Activated naive CD8-positive, alpha-beta T cell (primary cell): Measurements from ENCODE around the gene ZNF624.
"Not testable (repeated sequence)": the region's sequence is repeated elsewhere in the genome, so short reads cannot be mapped to it uniquely, and the experiment has no call there.

ENCODE experiments used
- H3K27ac Mint-ChIP-seq: one replicate; pipeline ENCODE4 v1.8.0; 2021; ENCODE audit warnings: mixed read lengths
- H3K27me3 Mint-ChIP-seq: one replicate; pipeline ENCODE4 v1.8.0; 2021; ENCODE audit warnings: mixed read lengths
- H3K36me3 Mint-ChIP-seq: one replicate; pipeline ENCODE4 v1.8.0; 2021; ENCODE audit warnings: mixed read lengths
- H3K4me1 Mint-ChIP-seq: one replicate; pipeline ENCODE4 v1.8.0; 2021; ENCODE audit warnings: low read depth, mixed read lengths
- H3K4me3 Mint-ChIP-seq: one replicate; pipeline ENCODE4 v1.8.0; 2021; ENCODE audit warnings: mild to moderate bottlenecking, mixed read lengths
- H3K9me3 Mint-ChIP-seq: one replicate; pipeline ENCODE4 v1.8.0; 2021; ENCODE audit warnings: low read depth, mixed read lengths

The ZNF624 gene

DNA sequence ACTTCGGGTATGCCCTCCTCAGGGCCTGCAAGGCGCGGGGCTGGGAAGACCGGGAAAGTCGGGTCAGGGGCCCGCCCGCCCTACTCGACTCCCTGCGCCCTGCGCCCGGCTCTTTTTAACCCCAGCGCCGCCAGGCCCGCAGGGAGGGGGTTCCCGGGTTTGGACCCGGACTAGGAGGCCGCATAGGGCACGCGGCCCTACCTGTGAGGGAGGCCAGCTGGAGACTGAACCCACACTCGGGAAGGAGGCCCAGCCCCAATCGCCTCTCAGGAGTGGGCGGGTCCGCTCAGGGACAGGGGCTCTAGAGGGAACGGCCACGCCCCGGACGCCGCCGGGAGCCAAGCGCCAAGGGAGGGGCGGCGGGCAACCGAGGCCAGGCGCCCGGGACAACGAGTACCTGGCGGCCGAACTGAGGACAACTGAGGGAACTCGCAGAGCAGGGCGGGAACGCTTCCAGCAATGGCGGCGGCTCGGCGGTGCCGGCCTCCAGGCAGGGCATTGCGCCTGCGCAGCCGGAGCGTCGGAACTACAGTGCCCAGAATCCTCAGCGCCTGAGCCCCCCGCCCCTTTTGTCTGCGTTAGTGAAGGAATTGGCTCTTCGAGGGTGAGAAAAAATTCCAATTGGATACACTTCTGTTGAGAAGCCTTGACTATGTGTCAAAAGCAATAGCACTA is at the start of gene ZNF624:
Gene ZNF624, minus strand, starts transcription at position 484 of the 675 bp plus-strand sequence.
- no peaks in the 10 kb centered on the region for H3K9me3 Mint-ChIP-seq
- H3K27ac Mint-ChIP-seq: peak within 1 kb of the TSS; percentile 81
- H3K4me1 Mint-ChIP-seq: peaks cover 20% of the 10 kb centered on the region
- H3K4me3 Mint-ChIP-seq: peak within 1 kb of the TSS; percentile 92
- peaks cover 3% of the 10 kb centered on the region for H3K36me3 Mint-ChIP-seq
- H3K27me3 Mint-ChIP-seq: peaks cover 4% of the 10 kb centered on the region

DNA sequence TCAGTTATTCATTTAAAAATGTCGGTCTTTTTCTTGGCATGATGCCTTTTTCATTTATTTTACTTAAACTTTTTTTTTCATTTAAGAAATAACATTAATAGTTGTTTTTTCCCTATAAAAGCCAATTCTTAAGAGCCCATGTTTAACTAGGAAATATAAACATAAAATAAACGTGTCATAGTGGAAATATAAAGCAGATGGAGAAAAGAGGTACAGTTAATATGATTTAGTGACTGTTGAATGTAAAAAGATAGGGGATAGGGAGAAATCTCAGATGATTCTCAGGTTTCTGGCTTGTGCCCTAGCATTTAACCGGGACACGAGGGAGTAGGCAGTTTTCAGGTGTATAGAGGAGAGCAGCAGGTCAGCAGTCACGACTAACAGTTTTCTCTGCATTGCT is 44.0 kb upstream of the ZNF624 start:
- not testable (repeated sequence) for H3K36me3 Mint-ChIP-seq, H3K4me1 Mint-ChIP-seq, H3K27me3 Mint-ChIP-seq, H3K4me3 Mint-ChIP-seq, H3K27ac Mint-ChIP-seq, H3K9me3 Mint-ChIP-seq

DNA sequence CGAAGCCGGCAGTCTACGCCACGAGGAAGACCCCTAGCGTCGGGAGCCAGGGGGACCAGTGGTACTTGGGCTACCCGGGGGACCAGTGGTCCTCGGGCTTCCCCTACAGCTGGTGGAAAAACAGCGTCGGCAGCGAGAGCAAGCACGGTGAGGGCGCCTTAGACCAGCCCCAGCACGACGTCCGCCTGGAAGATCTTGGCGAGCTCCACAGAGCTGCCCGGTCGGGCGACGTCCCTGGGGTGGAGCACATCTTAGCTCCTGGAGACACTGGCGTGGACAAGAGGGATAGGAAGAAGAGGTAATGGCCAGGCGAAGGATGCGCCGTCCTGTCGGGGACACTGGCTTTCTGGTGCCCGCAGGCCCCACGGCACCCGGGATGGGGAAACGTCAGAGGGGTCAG is 36.8 kb upstream of the ZNF624 start:
- H3K27me3 Mint-ChIP-seq, H3K36me3 Mint-ChIP-seq, H3K4me1 Mint-ChIP-seq, H3K9me3 Mint-ChIP-seq, H3K27ac Mint-ChIP-seq: not testable (repeated sequence)
- H3K4me3 Mint-ChIP-seq: peak overlapping the region; percentile 49

DNA sequence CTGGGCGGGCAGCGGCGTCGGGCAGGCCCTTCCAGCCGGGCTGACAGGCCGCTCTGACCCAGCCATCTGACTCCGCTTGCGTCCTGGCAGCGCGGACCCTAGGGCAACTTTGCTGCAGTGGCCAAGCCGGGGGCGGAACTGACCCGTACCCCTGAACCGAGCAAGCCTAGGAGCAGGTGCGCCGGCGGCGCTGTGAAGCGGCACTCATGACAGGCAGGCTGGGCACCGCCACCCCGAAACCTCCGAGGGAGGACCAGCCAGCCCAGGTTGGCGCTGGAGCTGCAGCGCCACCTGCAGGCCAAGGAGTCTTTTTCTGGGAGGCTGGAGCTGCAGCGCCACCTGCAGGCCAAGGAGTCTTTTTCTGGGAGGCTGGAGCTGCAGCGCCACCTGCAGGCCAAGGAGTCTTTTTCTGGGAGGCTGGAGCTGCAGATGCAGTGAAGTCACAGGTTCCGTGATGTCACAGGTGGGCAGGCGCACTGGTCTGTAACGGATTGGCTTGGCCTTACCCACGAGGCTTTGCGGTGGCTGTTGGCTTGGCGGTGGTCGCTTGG is 36.2 kb upstream of the ZNF624 start, which contains the start of gene CCDC144A:
Gene CCDC144A, plus strand, starts transcription at position 511 of the 551 bp plus-strand sequence. CDS start 160 bp downstream, outside the sequence.
- not testable (repeated sequence) for H3K27ac Mint-ChIP-seq, H3K27me3 Mint-ChIP-seq, H3K9me3 Mint-ChIP-seq, H3K36me3 Mint-ChIP-seq, H3K4me1 Mint-ChIP-seq
- peak within 1 kb of the TSS; percentile 49 for H3K4me3 Mint-ChIP-seq

DNA sequence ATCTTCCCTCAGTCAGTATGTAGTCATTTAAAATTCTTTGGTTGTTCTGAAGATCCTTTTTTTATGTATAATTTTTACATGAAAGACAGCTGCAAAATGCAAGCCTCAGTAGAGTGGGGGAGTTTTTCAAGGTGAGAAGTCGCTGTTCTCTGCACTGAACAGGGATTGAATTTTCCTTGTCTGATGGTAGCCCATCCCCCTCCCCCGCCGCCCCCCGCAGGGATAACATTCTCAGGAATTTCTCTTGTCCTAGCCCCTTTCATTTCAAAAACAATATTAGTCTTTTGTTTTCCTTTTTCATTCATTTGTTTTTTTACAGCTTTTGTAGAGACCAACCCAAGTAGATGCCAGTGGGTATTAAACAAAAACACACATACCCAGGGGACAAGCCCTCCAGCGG is 33.5 kb upstream of the ZNF624 start:
- not testable (repeated sequence) for H3K4me3 Mint-ChIP-seq, H3K4me1 Mint-ChIP-seq, H3K27ac Mint-ChIP-seq, H3K36me3 Mint-ChIP-seq, H3K9me3 Mint-ChIP-seq
- peaks cover 12% of the 10 kb centered on the region for H3K27me3 Mint-ChIP-seq

DNA sequence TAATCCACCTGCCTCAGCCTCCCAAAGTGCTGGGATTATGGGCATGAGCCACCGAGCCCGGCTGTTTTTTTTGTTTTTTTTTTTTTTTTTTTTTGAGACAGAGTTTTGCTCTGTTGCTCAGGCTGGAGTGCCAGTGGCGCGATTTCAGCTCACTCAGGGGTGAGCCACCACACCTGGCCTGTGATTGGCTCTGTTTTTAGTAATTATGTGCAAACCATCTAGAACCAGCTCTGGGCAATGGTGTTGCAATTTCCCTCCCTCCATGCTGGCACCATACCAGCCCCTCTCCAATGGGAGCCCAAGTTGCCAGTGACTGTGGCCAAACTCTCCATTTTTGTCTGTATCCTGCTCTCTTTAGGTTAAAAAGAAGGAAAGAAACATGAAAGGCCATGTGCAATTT is 32.4 kb upstream of the ZNF624 start:
- not testable (repeated sequence) for H3K4me1 Mint-ChIP-seq, H3K9me3 Mint-ChIP-seq, H3K36me3 Mint-ChIP-seq, H3K27ac Mint-ChIP-seq, H3K4me3 Mint-ChIP-seq
- peaks cover 15% of the 10 kb centered on the region for H3K27me3 Mint-ChIP-seq

DNA sequence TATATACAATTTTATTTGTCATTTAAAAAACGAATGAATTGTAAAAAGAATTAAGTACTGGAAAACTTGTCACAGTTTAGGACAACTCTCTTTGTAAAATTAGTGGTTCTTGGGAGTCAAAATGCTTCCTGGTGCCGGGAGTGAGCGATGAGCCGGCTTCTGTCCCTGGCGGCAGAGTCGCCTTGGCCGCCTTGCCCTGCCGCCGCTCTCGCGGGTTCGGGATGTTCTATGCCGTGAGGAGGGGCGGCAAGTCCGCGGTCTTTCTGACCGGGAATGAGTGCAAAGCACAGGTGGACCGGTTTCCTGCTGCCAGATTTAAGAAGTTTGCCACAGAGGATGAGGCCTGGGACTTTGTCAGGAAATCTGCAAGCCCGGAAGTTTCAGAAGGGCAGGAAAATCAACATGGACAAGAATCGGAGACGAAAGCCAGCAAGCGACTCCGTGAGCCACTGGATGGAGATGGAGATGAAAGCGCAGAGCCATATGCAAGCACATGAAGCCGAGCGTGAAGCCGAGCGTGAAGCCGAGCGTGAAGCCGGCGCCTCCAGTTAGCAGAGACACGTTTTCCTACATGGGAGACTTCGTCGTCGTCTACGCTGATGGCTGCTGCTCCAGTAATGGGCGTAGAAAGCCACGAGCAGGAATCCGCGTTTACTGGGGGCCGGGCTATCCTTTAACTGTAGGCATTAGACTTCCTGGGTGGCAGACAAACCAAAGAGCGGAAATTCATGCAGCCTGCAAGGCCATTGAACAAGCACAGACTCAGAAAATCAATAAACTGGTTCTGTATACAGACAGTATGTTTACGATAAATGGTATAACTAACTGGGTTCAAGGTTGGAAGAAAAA is 29.9 kb upstream of the ZNF624 start:
- H3K4me3 Mint-ChIP-seq, H3K27ac Mint-ChIP-seq, H3K4me1 Mint-ChIP-seq, H3K36me3 Mint-ChIP-seq, H3K9me3 Mint-ChIP-seq: not testable (repeated sequence)
- peaks cover 15% of the 10 kb centered on the region for H3K27me3 Mint-ChIP-seq

DNA sequence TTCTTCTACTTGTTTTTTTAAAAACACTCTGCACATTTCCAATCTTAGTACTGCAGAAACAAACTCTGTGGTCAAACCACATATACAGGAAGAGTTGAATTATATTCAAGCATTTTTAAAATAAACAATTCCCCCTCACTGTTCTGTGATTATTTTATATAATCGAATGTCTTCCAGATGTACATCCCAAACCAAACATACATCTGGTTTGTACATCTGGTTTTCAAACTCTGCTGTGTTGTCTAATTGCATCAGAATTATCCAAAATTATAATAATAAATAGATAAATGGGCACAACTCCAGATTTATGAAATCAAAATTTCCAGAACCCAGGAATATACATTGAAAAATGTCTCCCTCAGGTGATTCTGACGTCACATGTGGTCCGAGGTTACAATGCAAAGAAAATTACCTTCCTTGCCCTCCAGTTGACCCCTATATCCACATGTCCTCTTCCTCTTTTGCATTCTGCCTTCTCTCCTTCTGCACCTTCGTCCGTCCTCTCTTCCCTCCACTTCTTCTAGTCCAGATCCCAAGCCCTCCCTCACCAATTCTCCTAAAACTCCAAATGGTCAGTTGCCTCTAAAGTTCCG is 23.1 kb upstream of the ZNF624 start:
- Mint-ChIP-seq H3K9me3 (no peaks in the 10 kb centered on the region), H3K4me3 (no peak overlapping the region), H3K36me3 (no peaks in the 10 kb centered on the region), H3K27me3 (peaks cover 4% of the 10 kb centered on the region), H3K27ac (no peak overlapping the region), H3K4me1 (no peaks in the 10 kb centered on the region)

DNA sequence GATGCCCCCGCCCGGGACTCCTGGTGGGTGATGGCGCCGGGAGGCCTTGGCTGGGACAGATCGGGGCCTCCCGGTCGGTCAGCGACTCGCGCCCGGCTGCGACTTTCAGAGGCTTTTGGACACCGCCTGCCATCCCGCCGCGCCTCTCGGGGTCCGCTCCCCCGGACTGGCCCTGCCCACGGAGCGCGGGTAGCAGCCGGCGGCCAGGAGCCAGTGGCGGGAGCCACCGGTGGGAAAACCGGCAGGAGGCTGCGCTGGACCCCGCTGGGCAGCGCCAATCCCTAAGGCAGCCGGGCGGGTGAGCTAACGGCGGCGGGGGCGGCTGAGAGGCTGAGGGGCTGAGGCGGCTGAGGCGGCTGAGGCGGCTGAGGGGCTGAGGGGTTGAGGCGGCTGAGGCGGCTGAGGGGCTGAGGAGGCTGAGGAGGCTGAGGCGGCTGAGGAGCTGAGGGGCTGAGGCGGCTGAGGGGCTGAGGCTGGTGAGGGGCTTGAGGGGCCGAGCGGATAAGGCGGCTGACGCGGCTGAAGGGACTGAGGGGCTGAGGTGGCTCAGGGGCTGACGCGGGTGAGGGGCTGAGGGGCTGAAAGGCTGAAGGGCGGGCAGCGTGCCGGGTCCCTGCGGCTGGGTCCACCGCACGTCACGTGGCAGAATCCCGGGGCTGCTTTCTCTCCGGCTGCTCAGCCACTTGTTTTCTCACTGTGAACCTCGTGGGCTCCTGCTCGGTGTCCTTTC is 13.4 kb upstream of the ZNF624 start:
- H3K4me1 Mint-ChIP-seq, H3K27ac Mint-ChIP-seq, H3K9me3 Mint-ChIP-seq, H3K36me3 Mint-ChIP-seq: not testable (repeated sequence)
- Mint-ChIP-seq H3K4me3 (peak overlapping the region; percentile 67), H3K27me3 (peaks cover 23% of the 10 kb centered on the region)

DNA sequence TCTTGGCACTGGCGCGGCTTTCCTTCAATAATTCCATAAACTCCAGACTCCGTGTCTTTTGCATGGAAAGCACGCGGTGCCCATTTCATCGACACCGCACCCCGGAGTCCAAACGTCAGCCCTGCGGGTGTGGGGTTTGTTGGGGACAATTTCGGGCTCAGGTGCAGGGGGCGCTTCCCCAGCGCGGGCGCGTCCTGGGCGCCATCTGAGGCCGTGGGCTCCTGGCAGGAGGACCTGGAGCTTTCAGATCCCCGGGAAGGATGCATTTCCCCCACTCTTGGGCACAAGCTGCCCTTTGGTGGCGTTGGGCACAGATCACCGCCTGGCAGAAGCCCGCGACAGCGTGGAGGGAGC is 12.9 kb upstream of the ZNF624 start:
- not testable (repeated sequence) for H3K4me3 Mint-ChIP-seq, H3K9me3 Mint-ChIP-seq, H3K27ac Mint-ChIP-seq, H3K36me3 Mint-ChIP-seq, H3K4me1 Mint-ChIP-seq
- peaks cover 20% of the 10 kb centered on the region for H3K27me3 Mint-ChIP-seq

DNA sequence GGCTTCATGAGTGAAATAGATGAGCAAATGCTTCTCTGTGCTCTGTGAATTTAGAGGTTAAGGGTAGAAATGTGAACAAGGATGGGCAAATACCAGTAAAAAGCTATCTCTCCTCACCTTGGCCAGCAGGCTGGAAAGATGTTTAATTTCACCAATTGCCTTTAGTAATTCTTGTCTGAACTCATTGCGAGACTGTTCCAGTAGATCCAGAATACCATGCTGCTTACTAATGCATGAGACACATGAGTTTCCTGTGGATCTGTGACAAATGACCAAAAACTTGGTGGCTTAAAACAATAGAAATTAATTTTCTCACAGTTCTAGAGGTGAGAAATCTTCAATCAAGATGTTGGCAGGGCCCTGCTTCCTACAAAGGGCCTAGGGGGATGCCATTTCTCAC is 9.3 kb upstream of the ZNF624 start:
- H3K27me3 Mint-ChIP-seq: peaks cover 15% of the 10 kb centered on the region
- H3K27ac Mint-ChIP-seq: no peak overlapping the region
- H3K4me3 Mint-ChIP-seq: no peak overlapping the region
- H3K4me1 Mint-ChIP-seq: peaks cover 3% of the 10 kb centered on the region
- no peaks in the 10 kb centered on the region for H3K9me3 Mint-ChIP-seq
- peaks cover 3% of the 10 kb centered on the region for H3K36me3 Mint-ChIP-seq

DNA sequence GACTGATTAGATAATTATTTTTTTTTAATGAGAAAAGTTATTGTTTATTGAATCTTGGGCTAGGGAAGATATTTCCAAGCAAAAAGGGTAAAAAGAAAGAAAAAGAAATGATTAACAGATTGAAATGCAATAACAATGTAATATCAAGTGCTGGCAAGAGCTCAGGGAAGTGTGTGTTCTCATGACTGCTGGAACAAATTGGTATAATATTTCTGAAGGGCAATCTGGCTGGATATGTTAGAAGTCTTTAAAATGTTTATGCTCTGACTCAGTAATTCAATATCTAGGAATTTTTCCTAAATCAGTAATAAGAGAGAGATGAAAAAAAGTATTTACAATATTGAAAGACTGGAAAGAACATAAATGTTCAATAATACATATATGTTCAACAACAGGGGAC is 7.6 kb upstream of the ZNF624 start:
- H3K27me3 Mint-ChIP-seq: peaks cover 20% of the 10 kb centered on the region
- H3K4me1 Mint-ChIP-seq: no peaks in the 10 kb centered on the region
- no peak overlapping the region for H3K27ac Mint-ChIP-seq
- no peak overlapping the region for H3K4me3 Mint-ChIP-seq
- H3K9me3 Mint-ChIP-seq: no peaks in the 10 kb centered on the region
- H3K36me3 Mint-ChIP-seq: peaks cover 3% of the 10 kb centered on the region

DNA sequence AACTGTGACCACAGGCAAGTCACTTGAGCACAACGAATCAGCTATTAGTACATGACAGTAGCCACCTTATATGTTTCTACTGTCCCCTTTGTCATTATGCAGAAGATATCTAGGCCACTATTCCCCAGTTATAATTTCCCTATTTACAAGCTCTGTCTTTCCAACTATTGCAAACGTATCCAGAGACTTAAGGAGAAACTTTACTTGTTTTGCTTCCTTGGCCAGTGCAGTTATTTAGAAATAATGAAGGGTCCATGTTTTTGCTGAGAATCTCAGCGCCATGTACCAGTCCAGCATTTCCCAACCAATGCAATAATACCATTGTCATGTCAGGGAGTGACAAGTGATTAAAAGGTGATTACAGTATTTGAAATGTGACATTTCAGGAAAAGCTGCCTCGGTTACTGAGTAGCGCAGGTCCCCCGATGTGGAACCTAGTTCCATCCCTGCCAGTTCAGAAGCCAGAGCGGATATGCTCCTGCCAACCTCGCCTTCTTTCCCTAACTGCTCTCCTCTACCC is 743 bp downstream of the ZNF624 start:
- Mint-ChIP-seq H3K9me3 (no peaks in the 10 kb centered on the region), H3K27me3 (peaks cover 4% of the 10 kb centered on the region), H3K36me3 (peaks cover 6% of the 10 kb centered on the region), H3K27ac (peak overlapping the region; percentile 81), H3K4me1 (peaks cover 20% of the 10 kb centered on the region), H3K4me3 (peak overlapping the region; percentile 92)

DNA sequence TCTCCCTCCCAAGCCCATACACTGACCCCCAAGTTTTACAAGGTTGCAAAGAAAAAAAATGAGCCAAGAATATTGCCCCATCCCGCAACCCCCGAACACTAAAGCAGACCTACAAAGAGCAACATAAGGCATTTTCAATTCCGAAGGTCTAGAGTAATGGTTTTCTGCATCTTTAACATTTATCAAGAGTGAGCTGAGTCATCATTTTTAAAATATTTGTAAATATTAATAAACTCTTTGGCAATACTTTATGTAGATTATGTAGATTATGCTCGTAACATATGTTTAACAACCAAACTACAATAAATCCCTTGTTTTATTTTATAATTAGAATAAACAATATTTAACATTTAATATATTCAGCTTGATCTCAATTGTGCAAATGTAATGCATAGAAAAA is 1.4 kb downstream of the ZNF624 start:
- H3K27ac Mint-ChIP-seq: no peak overlapping the region
- H3K36me3 Mint-ChIP-seq: peaks cover 8% of the 10 kb centered on the region
- peaks cover 20% of the 10 kb centered on the region for H3K4me1 Mint-ChIP-seq
- peaks cover 2% of the 10 kb centered on the region for H3K27me3 Mint-ChIP-seq
- H3K4me3 Mint-ChIP-seq: peak overlapping the region; percentile 92
- no peaks in the 10 kb centered on the region for H3K9me3 Mint-ChIP-seq
